Nephron progenitor cell (in vitro differentiated cells): Measurements from ENCODE around the gene KRT25.

Experiments used
- DNase-seq: peaks from one replicate; pipeline ENCODE4 v3.0.0; 2021
- H3K27ac Mint-ChIP-seq: 2 replicates; pipeline ENCODE4 v1.8.0; 2021; ENCODE audit warnings: mild to moderate bottlenecking, moderate library complexity, mixed read lengths
- H3K27me3 Mint-ChIP-seq: 2 replicates; pipeline ENCODE4 v1.8.0; 2021; ENCODE audit warnings: mild to moderate bottlenecking, low read depth, mixed read lengths; ENCODE audit not compliant: poor library complexity
- H3K36me3 Mint-ChIP-seq: 2 replicates; pipeline ENCODE4 v1.8.0; 2021; ENCODE audit warnings: low read depth, mixed read lengths
- H3K4me1 Mint-ChIP-seq: 2 replicates; pipeline ENCODE4 v1.8.0; 2021; ENCODE audit warnings: mixed read lengths
- H3K4me3 Mint-ChIP-seq: 2 replicates; pipeline ENCODE4 v1.8.0; 2021; ENCODE audit warnings: mild to moderate bottlenecking, moderate library complexity, mixed read lengths
- H3K9me3 Mint-ChIP-seq: 2 replicates; pipeline ENCODE4 v1.8.0; 2021; ENCODE audit warnings: mild to moderate bottlenecking, moderate library complexity, mixed read lengths
- TF ChIP-seq, protein P1 (sequence below): fragments of 200-600 bp; sonication (generic); IDR thresholded peaks from 2 replicates; pipeline ENCODE4 v1.5.0; 2021; ENCODE audit warnings: antibody characterized with exemption

KRT25 gene

DNA sequence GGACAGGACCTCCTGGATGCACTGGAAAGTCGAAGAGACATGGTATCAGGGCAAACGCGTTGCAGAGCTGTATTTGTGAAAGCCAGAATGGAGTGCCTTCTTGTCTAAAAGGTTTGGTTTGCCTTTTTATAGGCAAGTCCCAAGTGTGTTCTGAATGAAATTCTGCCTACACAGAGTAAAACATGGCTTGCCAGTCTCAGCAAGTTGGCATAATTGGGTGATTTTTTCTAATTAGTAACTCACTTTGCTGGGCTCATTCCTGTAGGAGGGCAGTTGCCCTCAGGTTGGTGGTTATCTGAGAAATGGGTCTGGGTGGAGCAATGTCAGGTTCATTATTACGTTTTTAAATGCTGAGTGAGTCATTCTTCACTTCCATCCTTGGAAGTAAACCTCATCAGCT is at the start of gene KRT25:
KRT25 (minus strand) TSS at position 101 of the 400 bp plus-strand sequence; CDS start at position 41, 60 bp downstream.
- no peak for DNase-seq
- Mint-ChIP-seq H3K9me3 (peaks cover 30% of the 10 kb centered on the region), H3K27me3 (peaks cover 27% of the 10 kb centered on the region), H3K4me3 (no peak within 1 kb of the TSS), H3K36me3 (no peaks in the 10 kb centered on the region), H3K27ac (no peak within 1 kb of the TSS), H3K4me1 (no peaks in the 10 kb centered on the region)
- TF ChIP-seq, protein P1, sequence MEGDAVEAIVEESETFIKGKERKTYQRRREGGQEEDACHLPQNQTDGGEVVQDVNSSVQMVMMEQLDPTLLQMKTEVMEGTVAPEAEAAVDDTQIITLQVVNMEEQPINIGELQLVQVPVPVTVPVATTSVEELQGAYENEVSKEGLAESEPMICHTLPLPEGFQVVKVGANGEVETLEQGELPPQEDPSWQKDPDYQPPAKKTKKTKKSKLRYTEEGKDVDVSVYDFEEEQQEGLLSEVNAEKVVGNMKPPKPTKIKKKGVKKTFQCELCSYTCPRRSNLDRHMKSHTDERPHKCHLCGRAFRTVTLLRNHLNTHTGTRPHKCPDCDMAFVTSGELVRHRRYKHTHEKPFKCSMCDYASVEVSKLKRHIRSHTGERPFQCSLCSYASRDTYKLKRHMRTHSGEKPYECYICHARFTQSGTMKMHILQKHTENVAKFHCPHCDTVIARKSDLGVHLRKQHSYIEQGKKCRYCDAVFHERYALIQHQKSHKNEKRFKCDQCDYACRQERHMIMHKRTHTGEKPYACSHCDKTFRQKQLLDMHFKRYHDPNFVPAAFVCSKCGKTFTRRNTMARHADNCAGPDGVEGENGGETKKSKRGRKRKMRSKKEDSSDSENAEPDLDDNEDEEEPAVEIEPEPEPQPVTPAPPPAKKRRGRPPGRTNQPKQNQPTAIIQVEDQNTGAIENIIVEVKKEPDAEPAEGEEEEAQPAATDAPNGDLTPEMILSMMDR, result no peak

- H3K36me3 Mint-ChIP-seq, result no peaks in the 10 kb centered on the region
- H3K9me3 Mint-ChIP-seq, result peaks cover 4% of the 10 kb centered on the region
- TF ChIP-seq, protein P1, result peak; percentile 92
- H3K27ac Mint-ChIP-seq, result no peak overlapping the region
- H3K4me3 Mint-ChIP-seq, result no peak overlapping the region
- H3K27me3 Mint-ChIP-seq, result peaks cover 48% of the 10 kb centered on the region
- no peaks in the 10 kb centered on the region for H3K4me1 Mint-ChIP-seq
- DNase-seq, result peak; percentile 87
Measured at GRCh38 chr17:40803617-40804082, 48.5 kb upstream of the KRT25 start.

DNA sequence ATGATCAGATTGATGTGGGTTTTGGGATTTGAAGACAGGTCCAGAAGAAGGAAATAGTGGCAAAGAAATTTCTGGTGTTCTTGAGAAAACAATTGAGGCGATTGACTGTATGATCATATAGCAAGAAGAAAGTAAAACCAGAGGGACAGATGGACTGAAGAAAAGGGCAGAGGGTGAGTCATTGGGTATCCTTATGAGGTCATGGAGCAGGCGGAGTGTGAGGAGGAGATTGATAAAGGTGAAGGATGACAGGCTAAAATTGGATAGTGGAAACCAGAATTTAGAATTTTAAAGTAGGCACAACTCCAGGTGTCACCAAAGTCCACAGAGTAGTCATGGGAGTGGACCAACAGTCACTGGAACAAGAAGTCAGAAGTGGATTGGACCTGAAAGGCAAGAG is 46.0 kb upstream of the KRT25 start:
- H3K36me3 Mint-ChIP-seq, result no peaks in the 10 kb centered on the region
- no peak overlapping the region for H3K4me3 Mint-ChIP-seq
- H3K4me1 Mint-ChIP-seq, result no peaks in the 10 kb centered on the region
- H3K27ac Mint-ChIP-seq, result no peak overlapping the region
- H3K27me3 Mint-ChIP-seq, result peaks cover 38% of the 10 kb centered on the region
- H3K9me3 Mint-ChIP-seq, result peaks cover 4% of the 10 kb centered on the region
- TF ChIP-seq, protein P1, result no peak
- DNase-seq, result no peak

- H3K27me3 Mint-ChIP-seq, result peaks cover 31% of the 10 kb centered on the region
- peaks cover 4% of the 10 kb centered on the region for H3K9me3 Mint-ChIP-seq
- no peaks in the 10 kb centered on the region for H3K4me1 Mint-ChIP-seq
- TF ChIP-seq, protein P1, result no peak
- no peak for DNase-seq
- no peaks in the 10 kb centered on the region for H3K36me3 Mint-ChIP-seq
- H3K4me3 Mint-ChIP-seq, result no peak overlapping the region
- no peak overlapping the region for H3K27ac Mint-ChIP-seq
Measured at GRCh38 chr17:40800381-40800780, 45.2 kb upstream of the KRT25 start.

DNA sequence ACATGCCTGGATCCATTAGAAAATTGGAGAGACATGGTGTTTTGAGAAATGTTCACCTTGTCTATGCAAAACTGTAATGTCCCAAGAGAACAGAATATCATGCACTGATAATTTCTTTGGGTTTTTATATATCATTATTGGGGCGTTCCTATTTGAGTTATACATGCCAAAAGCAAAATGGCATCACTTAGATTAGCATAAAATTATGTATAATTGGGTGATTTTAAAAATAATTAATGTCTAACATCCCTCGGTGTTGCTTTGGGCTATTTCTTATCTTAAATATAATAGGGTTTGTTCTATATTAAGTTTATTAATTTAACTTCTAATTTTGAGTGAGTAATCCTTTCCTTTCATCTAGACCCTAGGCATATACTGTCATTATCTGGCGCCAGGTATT is 44.7 kb upstream of the KRT25 start, which contains the start of gene KRT28:
KRT28 (minus strand) TSS at position 101 of the 400 bp plus-strand sequence; CDS start at position 35, 66 bp downstream.
- no peak for DNase-seq
- Mint-ChIP-seq H3K27ac (no peak within 1 kb of the TSS), H3K27me3 (peaks cover 29% of the 10 kb centered on the region), H3K36me3 (no peaks in the 10 kb centered on the region), H3K4me3 (no peak within 1 kb of the TSS), H3K4me1 (no peaks in the 10 kb centered on the region), H3K9me3 (no peaks in the 10 kb centered on the region)
- TF ChIP-seq, protein P1, result no peak

- peaks cover 27% of the 10 kb centered on the region for H3K27me3 Mint-ChIP-seq
- H3K36me3 Mint-ChIP-seq, result no peaks in the 10 kb centered on the region
- no peaks in the 10 kb centered on the region for H3K9me3 Mint-ChIP-seq
- no peak for DNase-seq
- H3K4me3 Mint-ChIP-seq, result no peak overlapping the region
- TF ChIP-seq, protein P1, result no peak
- H3K4me1 Mint-ChIP-seq, result no peaks in the 10 kb centered on the region
- no peak overlapping the region for H3K27ac Mint-ChIP-seq
Measured at GRCh38 chr17:40796846-40797245, 41.7 kb upstream of the KRT25 start.
